ENCODE measurements around the gene LNPK.
"Not testable (repeated sequence)": the region's sequence is repeated elsewhere in the genome, so short reads cannot be mapped to it uniquely, and the experiment has no call there.

The LNPK gene

DNA sequence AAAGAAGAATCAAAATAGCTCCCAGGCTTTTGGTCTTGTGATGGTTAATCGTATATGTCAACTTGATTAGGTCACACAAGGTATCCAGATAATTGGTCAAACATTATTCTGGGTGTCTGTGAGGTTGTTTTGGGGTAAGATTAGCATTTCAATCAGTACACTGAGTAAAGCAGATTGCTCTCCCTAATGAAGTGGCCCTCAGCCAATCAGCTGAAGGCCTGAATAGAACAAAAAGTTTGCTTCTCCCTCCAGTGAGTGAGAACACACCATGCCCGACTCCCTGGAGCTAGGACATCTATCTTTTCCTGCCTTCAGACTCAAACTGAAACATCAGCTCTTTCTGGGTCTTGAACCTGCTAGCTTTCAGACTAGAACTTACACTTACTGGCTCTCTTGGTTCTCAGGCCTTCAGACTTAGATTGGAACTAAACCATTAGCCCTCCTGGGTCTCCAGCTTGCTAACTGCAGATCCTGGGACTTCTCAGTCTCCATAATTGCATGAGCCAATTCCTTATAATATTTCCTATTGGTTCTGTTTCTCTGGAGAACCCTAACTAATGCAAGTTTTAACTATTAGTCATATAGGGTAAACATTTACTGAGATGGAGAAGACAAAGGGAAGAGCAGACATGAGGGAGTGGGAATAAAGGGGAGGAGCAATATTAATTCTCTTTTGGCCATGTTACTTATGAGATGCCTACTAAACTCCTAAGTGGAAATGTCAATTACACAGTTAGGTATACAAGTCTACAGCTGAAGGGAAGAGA, 25.5 kb downstream of the LNPK start:
- DNase-seq: no peak

DNA sequence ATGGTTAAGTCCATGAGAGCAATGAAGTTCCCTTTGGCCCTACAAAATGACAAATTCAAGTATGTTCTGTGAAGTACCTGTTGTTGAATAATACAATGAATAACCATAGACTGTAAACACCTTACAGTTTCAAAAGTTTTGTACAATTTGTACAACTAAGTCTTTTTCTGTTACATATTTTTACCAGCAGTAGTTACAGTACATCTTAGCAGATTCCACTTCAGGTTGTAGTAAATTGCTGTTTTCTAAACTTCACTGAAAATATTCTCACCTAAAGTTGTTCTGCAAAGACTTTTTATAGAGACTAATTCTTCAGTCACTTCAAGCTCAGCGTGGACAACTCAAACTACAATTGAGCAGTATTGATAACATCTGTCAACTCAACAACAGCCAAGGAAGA, 28.7 kb downstream of the LNPK start:
- no peak for DNase-seq

DNA sequence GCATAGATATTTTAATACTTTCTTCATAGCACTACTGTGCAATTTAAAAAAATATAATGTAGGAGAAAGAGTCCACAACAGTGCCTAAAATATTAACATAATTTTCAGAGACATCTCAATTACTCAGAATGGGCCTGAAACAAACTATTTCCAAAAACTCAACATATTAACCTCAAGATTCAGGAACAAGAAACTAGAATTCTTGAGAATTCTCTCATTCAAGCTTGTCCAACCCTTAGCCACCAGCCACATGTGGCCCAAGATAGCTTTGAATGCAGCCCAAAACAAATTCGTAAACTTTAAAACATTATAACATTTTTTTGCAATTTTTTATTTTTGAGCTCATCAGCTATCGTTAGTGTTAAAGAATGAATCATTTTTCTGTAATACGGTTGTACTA, 35.2 kb downstream of the LNPK start:
- DNase-seq: no peak

DNA sequence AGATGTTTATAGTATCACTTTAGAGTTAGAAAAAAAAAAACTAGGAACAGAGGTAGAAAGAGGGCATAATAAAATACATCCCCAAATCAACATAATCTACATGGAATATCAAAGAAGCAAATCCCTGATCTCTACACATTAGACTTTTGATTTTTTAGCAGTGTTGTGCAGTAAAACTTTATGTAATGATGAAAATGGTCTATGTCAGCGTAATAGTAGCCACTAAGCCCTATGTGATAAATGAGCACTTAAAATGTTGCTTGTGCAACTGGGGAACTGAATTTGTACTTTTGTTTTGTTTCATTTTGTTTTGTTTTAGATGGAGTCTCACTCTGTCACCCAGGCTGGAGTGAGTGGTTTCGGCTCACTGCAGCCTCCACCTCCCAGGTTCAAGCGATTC, 36.3 kb downstream of the LNPK start:
- no peak for DNase-seq

DNA sequence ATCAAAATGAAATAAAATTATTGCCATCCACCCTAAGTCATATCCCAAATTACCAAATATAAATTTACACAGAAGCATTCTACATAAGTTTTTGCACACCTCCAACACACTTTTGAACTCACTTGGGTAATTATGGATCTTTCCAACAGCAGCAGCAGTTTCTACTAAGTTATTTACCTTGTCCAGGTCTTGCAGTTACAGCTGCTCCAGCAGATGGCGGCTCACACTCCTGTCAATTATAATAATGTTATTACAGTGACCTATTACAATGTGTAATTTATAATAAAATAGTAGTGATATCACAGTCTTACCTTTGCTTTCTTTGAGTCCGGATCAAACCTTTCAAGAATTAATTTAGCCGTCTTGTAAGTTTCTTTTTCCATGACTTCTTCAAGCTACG, 37.9 kb downstream of the LNPK start:
- DNase-seq: no peak

DNA sequence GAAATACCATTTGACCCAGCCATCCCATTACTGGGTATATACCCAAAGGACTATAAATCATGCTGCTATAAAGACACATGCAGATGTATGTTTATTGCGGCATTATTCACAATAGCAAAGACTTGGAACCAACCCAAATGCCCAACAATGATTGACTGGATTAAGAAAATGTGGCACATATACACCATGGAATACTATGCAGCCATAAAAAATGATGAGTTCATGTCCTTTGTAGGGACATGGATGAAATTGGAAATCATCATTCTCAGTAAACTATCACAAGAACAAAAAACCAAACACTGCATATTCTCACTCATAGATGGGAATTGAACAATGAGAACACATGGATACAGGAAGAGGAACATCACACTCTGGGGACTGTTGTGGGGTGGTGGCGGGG, 38.9 kb downstream of the LNPK start:
- not testable (repeated sequence) for DNase-seq

DNA sequence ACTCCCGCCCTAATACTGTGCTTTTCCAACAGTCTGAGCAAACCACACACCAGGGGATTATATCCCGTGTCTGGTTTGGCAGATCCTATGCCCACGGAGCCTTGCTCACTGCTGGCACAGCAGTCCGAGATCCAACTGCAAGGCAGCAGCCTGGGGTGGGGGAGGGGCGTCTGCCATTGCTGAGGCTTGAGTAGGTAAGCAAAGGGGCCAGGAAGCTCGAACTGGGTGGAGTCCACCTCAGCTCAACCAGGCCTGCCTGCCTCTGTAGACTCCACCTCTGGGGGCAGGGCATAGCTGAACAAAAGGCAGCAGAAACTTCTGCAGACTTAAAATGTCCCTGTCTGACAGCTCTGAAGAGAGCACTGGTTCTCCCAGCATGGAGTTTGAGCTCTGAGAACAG, 44.2 kb downstream of the LNPK start:
- DNase-seq: no peak

DNA sequence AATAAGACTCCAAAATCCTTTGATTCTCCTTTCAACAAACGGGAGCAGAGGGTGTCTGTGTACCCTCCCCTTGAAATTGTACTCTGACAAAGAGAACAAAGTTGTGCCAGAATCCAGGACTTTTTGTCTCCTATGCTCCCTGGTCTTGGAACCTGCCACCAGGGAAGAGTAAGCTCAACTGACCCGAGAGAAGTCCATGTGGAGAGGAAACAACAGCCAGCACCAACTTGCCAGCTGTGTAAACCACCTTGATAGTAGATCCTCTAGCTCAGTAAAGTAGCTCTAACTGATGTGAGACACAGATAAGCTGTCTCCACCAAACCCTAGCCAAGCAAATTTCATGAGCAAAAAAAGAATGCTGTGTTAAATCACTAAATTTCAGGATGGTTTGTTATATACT, 46.9 kb downstream of the LNPK start:
- DNase-seq: no peak

DNA sequence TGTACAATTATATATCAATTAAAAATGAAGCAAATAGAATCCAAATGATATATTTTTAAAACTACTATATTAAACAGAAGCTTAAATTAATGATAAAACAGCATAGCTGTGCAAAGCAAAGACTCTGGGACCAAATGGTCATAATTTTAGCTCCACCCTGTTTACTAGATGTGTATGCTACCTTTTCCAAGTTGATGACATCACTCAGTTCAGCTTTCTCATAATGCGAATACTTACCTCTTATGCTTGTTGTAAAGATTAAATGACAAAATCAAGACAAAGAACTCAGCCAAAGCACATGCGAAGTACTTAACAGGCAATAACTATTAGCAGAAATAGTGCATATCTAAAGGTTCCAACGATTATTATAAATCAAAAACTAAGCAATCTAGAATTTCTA, 51.6 kb downstream of the LNPK start:
- DNase-seq: no peak

DNA sequence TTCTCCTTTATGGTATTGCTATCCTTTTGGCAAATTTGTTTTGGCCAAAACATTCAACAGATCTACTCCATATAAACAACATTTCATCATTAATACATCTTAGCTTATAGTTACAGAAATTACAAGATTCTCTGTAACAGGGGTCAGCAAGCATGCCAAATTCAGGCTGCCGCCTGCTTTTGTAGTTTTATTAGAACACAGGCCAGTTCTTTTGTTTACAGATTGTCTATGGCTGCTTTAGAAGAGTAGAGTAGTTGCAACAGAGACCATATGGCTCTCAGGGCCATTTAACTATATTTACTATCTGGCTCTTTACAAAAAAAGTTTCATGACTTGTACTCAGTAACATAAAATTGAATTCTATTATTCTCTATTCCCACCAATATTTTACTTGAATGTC, 53.9 kb downstream of the LNPK start:
- no peak for DNase-seq

DNA sequence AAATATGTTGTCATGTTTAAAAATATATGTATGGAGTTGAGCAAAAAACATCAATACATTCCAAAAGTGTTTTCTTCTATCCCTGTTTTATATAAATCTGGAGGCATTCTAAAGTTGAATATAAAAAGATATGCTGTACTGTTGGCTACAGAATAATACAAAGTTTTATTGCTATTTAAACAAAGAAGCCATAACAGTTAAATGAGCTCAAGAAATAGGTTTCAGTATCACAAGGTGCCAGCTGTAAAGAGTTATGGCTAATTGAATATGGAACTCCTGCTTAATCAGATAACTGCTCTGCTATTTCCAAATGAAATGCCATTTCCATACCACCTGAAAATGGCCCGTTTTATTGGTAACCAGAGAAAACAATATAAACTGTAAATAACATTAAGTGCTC, 55.0 kb downstream of the LNPK start:
- no peak for DNase-seq

DNA sequence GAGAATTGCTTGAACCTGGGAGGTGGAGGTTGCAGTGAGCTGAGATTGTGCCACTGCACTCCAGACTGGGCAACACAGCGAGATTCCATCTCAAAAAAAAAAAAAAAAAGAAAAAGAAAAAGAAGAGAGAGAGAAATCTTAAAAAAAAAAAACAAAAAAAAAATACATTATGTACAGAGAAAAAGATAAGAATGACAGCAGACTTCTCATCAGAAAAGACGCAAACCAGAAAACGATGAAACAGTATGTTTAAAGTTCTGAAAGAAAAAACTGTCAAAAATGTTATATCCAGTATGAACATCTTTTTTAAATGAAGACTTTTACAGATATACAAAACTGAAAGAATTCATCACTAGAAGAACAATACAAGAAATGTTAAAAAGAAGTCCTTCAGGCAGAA, 60.4 kb downstream of the LNPK start:
- no peak for DNase-seq

DNA sequence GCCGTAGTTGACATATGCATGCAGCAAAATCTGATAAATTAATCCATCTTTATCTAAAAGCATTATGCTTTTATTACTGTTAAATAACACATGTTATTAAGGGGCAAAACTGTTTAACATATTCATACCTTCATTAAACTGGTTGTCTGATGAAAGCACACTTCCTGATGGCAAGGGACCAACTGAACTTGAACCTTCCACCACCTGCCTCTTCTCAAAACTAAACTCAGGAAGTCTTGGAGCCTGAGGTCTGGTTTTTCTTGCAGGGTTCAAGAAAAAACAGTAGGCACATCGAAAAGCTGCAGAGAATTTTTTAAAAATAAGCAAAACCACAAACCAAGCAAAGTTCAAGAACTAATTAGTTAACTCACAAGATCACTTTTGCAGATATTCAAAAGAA, 64.9 kb downstream of the LNPK start:
- DNase-seq: no peak

DNA sequence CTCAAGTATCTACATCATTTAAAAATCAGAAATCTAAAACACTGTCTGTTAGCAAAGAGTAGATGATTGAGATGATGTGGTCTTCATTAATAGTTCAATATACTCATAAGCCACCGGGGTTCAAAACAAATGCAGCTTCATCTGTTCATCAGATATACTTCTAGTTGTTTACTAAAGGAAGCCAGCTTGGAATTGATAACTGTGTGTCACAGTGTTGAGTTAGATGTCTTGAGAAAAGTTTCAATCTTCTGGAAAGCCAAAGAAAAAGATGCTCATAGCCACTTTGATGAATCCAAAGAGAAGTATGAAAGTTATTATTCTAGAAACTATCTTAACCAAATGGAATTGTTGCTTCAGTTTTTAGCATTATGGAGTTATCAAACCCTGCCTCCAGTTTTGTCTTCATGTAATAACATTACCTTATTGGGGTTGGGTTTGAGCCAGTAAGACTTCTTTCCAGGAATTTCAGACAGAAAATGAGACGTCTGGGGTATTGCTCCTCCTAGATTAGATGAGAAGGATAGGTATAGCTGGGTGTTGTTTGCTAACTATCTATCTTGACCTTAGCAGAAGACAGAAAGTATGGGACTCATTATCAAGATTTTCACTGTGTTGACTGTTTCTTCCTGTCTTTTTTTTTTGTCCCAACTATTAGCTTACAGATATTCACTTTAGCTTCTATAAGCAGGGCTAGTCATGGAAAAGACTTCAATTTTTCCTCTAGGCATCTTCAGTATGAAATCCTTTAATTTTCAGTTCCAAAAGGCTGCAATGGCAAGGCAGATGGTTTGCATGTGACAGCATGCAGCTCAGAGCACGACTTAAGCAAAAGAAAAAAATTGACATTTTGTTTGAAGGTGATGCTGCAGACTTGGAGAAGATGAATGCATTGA, 66.5 kb downstream of the LNPK start:
- no peak for DNase-seq

DNA sequence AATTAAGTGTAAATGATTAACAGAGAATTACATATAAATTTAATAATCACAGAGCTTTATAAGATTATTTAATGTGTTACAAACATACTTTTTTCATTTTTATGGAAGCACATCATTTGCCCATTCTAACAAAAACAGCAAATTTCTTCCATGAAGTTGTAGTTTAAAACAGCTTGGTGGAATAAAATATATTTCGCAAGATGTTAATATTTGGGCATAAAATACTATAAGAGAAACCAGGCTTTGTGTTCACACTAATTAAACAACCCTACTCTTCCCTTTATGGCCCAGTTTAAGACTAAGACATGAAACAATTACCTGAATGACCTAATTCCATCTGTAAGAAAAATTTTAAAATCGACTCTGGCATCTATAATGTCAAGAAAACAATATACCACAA, 69.4 kb downstream of the LNPK start:
- DNase-seq: no peak

DNA sequence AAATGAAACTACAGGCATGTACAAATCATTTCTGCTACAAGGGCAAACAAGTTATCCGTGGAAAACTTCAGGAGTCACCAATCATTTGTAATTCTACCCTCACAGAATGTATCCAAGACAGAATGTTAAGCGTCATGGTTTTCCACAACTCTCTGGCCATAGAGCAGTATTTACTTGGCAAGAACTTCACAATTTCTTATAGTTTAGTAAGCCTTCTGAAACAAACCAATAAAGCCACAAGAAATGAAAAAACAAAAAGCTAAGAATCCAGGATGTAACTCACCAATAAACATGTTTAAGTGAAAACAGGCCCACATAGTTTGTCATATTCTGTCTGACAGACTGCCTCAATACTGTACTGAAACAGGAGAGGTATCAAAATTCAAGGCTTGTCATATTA, 70.3 kb downstream of the LNPK start:
- DNase-seq: no peak

DNA sequence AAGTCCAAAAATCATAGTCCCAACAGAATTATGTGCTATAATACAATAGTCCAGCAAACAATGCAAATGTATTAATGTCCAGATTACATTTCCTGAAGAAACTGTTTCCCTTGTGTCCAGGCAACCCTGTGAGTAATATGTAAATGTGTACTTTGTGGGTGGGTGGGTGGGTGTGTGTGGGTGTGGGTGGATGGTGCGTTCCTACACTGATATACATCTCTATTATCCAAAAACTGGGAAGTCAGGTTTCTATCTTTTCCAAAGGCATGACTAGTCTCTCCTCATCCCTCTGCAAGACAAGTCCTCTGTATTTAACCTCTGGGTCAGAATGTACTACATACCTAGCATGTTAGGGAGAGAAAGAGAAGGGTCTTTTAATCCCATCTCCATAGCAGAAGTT, 71.6 kb downstream of the LNPK start:
- DNase-seq: no peak

DNA sequence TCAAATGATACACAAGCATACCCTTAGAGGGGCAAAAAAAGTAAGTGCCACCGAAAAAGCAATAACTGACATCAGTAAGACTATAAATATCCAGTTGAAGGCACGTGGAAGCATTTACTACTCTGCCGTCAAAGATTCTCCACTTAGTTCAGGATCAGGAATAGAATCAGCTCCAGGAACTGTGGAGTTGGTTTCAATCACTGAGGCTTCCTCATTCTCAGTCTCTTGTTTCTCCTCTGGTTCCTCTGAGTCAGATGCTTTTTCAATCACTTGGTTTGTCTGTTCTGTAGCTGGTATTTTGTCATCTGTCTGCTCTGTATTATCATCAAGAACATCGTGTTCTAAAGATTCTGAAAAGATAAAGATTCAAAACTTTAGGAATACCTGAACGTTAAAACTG, 72.2 kb downstream of the LNPK start:
- peak in 1 of 51 donors; percentile 1 for DNase-seq

DNA sequence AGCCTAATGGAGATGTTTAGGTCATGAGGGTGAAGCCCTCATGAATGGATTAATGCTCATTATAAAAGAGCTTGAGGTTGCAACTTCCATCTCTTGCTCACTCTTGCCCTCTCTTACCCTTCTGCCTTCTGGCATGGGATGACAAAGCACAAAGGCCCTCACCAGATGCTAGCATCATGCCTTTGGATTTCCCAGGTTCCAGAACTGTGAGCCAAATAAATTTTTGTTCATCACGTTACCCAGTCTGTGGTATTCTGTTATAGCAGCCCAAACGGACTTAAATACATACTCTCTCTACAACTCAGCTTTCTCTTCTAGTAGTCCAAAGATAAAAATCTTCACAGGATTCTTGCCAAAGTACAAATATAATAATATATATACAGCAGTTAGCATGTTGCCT, 75.8 kb downstream of the LNPK start:
- DNase-seq: no peak

DNA sequence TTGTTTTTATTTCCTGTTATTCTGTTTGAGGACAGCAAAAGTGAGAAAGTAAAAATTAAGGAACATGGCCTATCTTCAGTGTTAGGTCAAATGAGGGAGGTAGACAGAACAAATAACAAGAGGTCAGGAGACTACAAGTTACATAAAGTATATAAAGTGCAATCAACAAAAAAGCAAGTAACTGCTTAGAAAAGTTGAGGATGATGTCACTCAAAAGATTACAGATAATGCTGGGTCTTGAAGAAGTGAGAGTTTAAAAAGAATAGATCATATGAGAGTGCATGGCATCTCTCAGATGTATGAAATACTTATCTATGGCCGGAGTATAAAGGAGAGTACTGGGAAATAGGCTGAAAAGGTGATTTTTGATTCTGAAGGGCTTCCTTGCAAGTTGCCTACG, 79.9 kb downstream of the LNPK start:
- no peak for DNase-seq

DNA sequence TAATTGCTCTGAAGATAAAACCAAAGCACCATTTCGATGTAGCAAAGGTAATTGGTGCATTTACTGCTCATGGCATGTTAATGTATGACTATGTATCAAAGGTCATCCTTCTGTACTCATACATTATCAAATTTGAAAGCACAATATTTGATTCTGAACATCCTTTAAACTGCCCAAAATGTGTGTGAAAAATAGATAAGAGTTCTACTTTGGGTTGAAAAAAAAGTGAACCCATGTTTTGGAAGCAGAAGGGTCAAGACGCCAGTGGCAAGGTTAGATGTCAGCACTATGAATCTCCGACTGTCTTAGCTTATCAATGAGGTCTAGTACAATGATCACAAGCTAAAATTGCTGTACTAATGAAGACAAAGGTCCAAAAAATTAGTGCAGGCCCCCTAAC, 83.1 kb downstream of the LNPK start:
- DNase-seq: no peak

DNA sequence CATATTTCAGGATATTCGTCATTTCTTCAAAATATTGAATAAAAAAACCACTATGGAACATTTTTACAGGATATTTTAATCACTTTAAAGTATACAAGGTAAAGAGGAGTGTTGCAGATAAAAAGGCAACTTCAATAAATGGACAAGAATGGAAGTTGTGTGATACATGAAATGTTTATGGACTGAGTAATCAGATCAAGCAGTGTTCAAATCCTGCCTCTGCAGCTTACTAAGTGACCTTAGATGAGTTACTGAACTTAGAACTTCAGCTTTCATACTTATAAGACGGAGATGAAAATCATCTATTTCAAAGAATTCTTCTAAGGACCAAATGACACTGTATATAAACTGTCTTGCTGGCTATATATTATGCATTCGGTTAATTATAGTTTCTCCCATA, 87.2 kb downstream of the LNPK start:
- DNase-seq: no peak

Data from hypothalamus (tissue), 51 donors.